Peyer's patch (tissue), 4 donors: ENCODE results near the gene SAP30.

Experiments
- POLR2A ChIP-seq, 2 donors: fragments of 450-650 bp; IDR thresholded peaks; one replicate each; pipeline ENCODE4 v1.5.1; 2017; ENCODE audit warnings: antibody characterized with exemption in 2 of 2, mild to moderate bottlenecking in 2 of 2, moderate library complexity in 2 of 2
- TF ChIP-seq, protein P1 (sequence below), 6 experiments: fragments of 450-650 bp in 4 of 6; fragments of 200-600 bp in 2 of 6; sonication (generic) in 1 of 6; IDR thresholded peaks; one replicate each; pipeline ENCODE4 v1.5.1; 2017 to 2019; ENCODE audit warnings: antibody characterized with exemption in 6 of 6, mild to moderate bottlenecking in 3 of 6, moderate library complexity in 1 of 6

- TF ChIP-seq, protein P1, sequence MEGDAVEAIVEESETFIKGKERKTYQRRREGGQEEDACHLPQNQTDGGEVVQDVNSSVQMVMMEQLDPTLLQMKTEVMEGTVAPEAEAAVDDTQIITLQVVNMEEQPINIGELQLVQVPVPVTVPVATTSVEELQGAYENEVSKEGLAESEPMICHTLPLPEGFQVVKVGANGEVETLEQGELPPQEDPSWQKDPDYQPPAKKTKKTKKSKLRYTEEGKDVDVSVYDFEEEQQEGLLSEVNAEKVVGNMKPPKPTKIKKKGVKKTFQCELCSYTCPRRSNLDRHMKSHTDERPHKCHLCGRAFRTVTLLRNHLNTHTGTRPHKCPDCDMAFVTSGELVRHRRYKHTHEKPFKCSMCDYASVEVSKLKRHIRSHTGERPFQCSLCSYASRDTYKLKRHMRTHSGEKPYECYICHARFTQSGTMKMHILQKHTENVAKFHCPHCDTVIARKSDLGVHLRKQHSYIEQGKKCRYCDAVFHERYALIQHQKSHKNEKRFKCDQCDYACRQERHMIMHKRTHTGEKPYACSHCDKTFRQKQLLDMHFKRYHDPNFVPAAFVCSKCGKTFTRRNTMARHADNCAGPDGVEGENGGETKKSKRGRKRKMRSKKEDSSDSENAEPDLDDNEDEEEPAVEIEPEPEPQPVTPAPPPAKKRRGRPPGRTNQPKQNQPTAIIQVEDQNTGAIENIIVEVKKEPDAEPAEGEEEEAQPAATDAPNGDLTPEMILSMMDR (IDR thresholded peaks at IDR 0.05), result no peak
- TF ChIP-seq POLR2A (IDR thresholded peaks at IDR 0.05), result no peak
Measured at GRCh38 chr4:173330590-173330989, 40.2 kb upstream of the SAP30 start.
